SIG-M5 (cell line): ENCODE data around the gene CD300LB.
"Not testable (repeated sequence)": the region's sequence is repeated elsewhere in the genome, so short reads cannot be mapped to it uniquely, and the experiment has no call there.

ENCODE experiments used
- DNase-seq: peaks from one replicate; lab custom pipeline; 2025; lab: John Stamatoyannopoulos, UW

Gene CD300LB

DNA sequence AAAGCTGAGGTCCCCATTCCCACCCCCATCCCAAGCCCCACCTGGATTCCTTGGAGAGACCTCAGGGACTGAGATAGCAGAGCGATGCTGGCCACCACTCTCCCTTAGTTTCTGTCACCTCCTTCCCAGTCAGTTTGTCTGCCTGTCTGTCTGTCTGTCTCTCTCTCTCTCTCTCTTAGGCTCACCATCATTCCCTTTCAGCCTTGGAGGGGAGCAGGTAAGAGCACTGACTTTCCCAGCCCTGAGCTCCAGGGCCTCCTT is 5.9 kb downstream of the CD300LB start:
- no peak for DNase-seq

DNA sequence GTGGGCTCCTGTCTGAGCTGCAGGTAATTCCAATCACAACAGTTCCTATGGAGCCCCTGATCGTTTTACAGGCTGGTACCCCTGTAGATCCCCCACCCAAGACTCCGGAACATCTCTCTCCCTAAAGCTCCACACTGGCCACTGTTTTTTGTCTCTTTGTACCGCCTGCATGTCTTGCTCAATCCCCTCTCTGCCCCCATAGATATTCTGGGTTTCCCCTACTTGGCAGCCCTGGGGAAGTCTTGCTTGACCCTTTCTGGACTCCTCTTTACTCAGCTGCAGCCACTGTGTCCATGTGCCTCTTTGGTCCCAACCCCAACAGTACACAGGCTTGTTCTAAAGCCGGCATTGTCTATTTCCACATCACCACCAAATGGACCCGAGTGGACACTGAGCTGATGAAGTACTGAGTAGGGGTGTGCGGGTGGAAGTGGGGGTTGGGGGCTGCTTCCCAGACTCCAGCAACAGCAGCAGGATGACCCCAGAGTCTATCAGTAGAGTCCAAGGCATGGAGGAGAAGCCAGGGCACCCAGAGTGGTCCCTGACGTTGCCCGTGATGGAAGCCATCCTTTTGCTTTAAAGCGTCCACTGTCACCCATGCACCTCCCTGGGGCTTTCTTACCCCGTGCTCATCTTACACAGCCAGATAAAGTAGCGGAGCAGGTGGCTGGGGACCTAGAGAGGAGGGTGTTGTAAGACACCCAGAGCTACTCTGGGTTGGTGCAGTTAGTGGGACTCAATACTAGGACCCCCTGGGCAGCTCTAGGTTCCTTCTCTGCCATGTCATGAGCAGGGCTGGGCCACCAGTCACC is 6.4 kb downstream of the CD300LB start:
- no peak for DNase-seq

DNA sequence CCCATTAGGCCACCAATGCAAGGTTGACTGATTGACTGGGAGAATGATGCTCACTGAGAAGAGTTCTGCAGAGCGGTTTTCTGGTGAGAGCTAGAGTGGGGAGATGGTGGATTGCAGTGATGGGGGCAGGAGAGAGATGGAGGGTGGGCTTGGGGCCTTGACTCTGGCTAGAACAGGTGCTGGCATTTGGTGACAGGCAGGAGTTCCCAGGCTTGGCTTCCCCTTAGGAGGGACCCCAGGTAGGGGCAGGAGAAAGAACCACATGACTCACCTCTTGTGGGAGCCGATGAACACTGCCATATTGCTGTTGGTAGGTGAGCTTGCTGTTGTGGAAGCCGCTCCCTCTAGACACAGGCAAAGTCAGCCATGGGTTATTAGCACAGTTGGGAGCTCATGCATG is 8.0 kb downstream of the CD300LB start:
- no peak for DNase-seq

DNA sequence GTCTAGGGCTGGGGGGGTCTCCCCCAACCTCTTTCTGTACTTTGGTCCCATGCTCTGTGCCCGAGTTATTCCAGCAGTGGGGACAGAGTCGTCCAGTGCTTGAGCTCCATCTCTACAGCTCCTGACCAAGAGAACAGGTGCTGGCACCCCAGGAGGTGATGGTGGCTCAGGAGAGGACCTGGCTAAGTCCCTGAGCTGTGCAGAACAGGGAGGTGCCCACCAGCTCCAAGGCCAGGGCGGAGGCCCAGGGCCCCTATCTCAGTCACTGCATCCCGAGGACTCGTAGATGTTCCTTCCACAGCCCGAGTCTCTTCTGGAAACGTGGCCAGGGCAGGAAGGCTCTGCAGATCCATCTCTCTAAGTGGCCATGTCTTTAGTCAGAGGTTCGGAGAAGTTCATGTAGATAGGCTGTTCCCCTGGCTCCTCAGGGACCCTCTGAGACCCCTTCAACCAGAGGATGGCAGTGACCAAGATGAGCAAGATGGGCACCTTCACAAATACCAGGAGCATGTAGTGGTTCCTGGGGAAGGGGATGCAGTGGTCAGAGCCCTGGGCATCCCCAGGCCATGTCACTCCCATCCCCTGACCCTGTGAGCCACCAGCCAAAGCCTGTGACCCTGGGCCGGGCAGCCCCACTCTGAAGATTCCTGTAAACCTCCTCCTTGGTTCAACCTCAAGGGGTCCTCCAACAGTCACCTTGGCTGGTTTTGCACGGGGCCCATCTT is 8.7 kb downstream of the CD300LB start:
- no peak for DNase-seq

DNA sequence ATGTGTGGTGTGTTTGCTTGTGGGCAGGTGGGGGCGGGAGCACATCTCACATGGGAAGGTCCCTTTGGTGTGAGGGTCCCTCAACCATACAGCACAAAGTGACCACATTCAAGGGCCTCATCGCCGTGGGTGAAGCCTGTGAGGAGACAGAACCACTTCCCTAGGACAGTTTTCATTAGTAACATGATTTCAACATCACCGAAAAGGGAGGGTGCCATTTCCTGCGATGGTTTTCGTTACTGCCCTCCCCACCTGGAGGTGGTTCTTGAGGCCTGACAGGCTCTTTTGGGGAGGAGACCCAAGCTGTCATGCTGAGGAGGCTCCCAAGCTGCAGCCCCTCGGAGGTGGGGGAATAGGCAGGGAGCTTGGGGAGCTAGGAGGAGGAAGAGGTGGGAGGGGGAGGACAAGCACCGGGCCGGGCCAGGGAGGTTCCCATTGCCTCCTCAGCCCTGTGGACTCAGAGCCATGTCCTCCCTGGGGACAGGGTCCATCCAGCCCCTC is 9.5 kb downstream of the CD300LB start:
- DNase-seq: peak; percentile 42

DNA sequence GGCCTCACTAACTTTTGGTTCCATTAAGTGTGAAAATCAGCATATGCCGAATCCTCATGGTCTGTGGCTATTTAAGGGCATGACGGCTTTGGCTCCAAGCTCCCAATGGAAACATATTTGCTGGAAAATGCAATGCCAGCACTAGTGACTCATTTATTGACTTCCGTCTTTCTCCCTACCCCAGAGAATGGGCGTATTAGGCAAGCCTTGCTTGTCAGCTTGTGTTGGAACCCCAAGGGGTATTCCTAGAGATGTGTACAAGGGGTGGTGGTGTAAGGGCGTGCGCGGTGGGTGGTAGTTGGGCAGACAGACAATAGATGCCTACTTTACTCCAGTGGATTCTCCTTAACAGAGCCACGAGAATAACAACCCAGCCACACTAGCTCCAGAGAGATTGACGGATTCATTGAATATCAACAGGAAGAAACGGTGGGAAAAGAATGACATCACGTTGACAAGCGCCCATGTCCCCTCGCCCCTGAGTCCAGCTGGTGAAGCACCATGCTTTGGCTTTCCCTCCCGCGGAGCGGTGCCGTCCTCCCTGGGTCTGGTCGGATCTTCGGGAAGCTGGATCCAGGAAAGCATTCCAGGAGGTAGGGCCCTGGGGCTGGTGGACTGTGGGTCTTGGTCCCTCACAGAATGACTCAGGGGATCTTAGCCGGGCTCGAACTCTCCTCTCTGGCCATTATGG is 10.3 kb downstream of the CD300LB start:
- DNase-seq: peak; percentile 53

DNA sequence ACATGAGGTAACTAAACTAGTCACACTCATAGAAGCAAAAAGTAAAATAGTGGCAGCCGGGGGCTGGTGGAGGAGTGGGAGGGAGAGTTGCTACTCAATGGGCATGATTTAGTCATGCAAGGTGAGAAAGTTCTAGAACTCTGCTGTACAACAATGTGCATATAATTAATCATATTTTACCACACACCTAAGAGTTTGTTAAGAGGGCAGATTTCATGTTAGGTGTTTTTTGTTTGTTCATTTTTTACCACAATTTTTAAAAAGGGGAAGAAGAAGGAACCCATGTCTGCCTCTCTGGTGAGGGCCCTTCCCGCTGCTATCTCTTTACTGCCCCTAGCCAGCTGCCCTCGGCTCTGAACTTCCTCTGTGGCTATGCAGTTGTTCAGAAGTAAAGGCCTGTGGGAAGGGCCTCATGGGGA is 11.2 kb downstream of the CD300LB start:
- DNase-seq: peak; percentile 65

DNA sequence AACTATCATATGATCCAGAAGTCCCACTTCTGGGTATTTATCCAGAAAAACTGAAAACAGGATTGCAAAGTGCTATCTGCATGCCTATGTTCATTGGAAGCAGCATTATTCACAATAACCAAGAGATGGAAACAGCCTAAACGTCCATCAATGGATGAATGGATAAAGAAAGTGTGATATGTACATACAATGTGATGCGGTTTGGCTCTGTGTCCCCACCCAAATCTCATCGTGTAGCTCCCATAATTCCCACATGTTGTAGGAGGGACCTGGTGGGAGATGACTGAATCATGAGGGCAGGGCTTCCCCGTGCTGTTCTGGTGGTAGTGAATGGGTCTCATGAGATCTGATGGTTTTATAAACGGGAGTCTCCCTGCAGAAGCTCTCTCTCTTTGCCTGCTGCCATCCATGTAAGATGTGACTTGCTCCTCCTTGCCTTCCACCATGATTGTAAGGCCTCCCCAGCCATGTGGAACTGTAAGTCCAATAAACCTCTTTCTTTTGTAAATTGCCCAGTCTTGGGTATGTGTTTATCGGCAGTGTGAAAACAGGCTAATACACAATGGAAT is 12.8 kb downstream of the CD300LB start:
- not testable (repeated sequence) for DNase-seq

DNA sequence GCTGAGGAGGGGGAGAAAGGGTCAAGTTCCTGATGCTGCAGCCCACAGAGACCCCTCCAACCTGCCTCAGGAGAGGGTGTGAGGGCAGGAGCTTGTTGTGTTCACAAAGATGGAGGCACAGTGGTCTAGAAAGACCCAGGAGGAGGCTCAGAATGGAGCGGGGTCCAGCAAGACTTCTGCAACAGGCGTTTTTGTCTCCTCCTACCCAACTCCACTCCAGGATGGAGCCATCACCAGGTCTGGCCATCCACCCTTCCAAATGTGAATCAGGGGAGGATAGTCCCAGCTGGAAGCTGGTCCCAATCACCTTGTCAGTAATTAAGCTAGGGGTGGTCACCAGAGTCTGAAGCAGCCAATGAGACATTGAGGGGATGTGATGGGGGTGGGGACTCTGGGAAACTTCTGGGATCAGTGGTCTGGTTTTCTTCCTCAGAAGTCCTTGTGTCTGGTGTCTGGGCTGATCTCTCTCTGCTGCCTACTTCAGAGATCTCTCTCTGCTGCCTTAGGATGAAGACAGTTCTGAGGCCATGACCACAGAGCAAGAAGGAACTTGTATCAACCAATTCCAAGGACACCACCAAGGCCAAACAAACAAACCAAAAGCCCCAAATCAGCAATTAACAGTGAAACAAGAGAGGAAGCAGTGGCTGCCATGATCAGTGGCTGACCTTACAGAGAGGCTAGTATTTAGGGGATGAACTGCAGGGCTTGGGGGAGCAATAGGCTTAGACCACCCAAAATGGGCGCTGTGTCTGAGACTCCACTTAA is 14.5 kb downstream of the CD300LB start:
- DNase-seq: no peak

DNA sequence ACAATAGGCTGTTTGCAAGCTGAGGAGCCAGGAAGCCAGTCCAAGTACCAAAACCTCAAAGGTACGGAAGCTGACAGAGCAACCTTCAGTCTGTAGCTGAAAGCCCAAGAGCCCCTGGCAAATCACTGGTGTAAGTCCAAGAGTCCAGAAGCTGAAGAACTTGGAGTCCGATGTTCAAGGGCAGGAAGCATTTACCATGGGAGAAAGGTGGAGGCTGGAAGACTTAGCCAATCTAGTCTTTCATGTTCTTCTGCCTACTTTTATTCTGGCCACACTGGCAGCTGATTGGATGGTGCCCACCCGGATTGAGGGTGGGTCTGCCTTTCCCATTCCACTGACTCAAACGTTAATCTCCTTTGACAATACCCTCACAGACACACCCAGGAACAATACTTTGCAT is 15.3 kb downstream of the CD300LB start:
- no peak for DNase-seq

DNA sequence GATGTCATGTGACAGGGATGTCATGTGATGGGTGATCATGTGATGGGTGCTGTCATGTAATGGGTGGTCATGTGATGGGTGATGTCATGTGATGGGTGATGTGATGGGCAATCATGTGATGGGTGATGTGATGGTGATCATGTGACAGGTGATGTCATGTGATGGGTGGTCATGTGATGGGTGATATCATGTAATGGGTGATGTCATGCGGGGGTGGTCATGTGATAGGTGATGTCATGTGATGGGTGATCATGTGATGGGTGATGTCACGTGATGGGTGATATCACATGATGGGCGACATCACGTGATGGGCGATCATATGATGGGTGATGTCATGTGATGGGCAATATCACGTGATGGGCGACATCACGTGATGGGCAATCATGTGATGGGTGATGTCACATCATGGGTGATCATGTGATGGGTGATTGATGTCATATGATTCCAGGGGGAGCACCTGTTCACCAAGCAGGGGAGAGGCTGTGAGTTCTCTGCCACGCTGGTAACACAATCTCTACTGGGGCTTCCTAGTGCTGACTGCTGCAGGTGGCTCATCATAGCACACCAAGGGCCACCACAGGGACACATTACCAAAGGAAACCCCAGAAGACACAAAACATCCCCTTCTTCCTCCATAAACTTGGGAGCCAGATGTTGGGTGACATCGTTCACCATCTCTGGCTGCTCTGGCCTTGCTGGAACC is 16.5 kb downstream of the CD300LB start:
- DNase-seq: no peak

DNA sequence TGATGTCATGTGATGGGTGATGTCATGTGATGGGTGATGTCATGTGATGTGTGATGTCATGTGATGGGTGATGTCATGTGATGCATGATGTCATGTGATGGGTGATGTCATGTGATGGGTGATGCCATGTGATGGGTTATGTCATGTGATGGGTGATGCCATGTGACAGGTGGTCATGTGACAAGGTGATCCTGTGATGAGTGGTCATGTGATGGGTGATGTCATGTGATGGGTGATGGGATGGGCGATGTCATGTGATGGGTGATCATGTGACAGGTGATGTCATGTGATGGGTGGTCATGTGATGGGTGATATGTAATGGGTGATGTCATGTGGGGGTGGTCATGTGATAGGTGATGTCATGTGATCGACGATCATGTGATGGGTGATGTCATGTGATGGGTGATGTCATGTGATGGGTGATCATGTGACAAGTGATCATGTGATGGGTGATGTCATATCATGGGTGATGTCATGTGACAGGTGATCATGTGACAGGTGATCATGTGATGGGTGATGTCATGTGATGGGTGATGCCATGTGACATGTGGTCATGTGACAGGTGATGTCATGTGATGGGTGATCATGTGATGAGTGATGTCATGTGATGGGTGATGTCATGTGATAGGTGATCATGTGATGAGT is 17.2 kb downstream of the CD300LB start:
- no peak for DNase-seq

DNA sequence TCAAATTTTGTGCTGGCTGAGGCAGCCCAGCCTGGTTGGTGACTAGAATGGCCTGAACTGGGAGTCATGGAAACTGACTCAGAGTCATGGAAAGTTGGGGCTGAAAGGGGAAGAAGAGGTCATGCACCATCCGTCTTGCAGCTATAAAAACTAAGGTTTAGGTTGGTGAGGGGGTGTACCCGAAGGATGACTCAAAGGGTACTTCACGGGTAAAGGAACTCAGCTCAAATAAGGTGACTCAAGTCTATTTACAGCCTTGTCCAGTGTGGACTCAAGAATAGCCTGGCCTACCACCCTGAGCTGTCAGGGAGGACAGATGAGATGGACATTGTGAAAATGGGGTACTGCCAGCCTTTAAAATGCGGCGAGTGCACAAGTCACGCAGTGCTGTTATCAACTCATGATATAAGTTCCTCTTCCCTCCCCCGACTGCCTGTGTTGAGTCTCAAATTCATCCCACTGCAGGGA is 18.6 kb downstream of the CD300LB start:
- DNase-seq: peak; percentile 45

DNA sequence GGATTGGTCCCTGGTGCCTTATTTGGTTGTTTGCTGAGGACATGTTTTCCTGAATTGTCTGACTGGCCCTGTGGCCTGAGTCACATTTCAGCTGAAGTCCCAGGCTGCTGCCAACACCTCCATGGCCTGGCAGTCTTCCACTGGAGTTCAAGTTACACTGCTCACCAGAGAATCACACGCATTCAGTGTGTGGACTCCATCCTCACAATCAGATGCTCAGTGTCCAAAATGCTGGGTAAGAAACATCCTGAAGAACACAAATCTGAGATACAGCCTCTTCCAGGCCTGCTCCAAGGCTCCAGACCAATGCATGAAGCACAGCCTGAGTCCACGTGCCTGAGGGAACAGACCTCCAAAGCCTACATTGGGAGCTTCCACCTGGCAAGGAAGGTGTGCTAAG is 19.2 kb downstream of the CD300LB start:
- DNase-seq: no peak

DNA sequence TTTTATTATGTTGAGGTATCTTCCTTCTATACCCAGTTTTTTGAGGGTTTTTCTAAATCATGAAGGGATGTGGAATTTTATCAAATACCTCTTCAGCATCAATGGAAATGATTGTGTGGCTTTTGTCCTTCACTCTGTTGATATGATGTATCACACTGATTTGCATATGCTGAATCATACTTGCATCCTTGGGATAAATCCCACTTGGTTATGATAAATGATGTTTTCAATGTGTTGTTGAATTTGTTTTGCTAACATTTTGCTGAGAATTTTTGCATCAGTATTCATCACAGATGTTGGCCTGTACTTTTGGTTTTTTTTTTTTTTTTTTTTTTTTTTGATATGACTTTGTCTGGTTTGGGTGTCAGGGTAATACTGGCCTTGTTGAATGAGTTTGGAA is 23.1 kb downstream of the CD300LB start:
- no peak for DNase-seq

DNA sequence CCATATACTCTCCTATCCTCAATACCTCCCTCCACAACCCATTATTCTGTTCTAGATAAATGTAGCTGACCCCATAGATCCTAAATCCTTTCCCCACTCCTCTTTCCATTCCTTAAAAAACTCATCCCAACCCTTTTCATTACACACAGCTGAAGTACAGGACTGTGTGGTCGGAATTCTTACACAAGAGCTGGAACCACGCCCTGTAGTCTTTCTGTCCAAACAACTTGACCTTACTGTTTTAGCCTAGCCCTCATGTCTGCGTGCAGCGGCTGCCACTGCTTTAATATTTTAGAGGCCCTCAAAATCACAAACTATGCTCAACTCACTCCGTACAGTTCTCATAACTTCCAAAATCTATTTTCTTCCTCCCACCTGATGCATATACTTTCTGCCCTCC is 27.3 kb downstream of the CD300LB start:
- DNase-seq: not testable (repeated sequence)

DNA sequence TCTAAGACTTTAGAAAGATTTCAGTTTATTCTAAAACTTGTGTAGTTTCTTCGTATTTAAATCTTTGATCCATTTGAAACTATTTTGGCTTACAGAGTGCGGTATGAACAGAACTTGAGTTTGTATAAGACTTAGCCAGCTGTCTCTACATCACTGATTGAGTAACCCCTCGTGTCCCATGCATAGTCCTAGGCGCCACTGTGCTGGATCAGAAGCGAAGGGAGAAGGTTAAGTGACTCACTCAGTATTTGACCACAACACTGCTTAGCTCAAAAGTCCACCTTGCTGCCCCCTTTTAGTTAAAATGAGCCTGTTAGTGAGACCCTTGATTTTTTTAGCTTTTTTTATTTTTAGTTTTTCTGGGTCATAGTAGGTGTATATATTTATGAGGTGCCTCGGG is 28.4 kb downstream of the CD300LB start:
- DNase-seq: no peak

DNA sequence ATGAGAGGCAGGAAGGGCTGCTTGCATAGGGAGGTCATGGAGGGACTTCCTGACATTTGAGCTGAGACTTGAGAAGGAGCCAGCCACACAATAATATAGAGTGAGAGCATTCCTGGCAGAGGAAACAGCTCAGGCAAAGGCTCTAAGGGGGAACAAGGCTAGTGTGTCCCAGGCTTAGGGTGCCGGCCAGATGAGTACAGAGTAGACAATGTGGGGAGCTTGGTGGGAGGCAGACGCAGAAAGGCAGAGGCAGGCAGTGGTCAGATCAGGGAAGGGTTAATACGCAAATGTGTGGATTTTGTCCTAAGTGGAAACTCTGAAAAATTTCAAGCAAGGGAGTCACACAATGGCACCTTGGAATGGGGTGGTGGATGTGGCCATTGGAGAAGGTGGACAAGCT is 31.3 kb downstream of the CD300LB start:
- DNase-seq: no peak

DNA sequence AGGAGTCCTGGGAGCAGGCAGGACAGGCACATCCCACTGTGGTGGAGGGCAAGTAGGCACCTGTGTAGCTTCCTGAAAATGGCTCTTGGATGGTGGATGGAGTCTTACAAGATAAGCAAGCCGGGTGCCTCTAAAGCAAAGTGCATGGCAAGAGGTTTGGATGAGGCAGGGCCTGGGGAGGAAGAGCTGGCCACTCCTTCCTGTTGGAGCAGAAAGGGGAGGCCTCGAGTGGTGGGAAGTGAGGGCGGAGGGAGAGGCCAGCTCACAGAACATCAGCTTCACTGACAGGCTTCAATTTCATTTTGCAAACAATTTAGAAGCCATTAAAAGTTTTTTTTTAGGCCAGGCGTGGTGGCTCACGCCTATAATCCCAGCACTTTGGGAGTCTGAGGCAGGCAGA is 33.8 kb downstream of the CD300LB start:
- no peak for DNase-seq

DNA sequence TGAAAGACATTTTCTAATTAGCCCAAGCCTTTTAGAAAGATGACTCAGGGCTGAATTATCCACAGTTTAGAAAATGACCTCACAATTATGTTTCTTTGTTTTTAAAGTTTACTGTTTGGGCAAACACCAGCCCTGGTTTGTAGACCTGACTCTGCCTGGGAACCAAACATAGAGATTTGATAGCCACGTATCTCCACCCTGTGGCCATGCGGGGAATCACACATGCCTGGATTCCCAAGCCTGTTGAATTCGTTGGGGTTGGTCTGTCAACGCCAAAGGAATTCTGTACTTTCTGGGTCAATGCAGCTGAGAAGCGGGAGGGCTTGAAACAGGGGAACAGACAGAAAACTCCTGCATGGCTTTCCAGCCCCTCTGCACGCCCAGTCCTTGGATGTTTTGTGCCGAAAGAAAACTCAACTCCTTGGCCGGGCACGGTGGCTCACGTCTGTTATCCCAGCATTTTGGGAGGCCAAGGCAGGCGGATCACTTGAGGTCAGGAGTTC is 37.9 kb downstream of the CD300LB start:
- DNase-seq: no peak
